Breast epithelium (tissue), 4 donors: ENCODE results near the gene PSKH1. TPM values are rescaled to one million over a fixed set of nuclear protein-coding genes. Genes with fewer than 3 reads are reported as not detected.

Source experiments
- DNase-seq, 2 donors: peaks; one replicate each; pipeline ENCODE4 v3.0.0-alpha.2; 2019; ENCODE audit warnings: low spot score in 2 of 2
- H3K27ac ChIP-seq, 2 donors: fragments of 200-600 bp; sonication (generic) in 1 of 2; one replicate each; pipeline ENCODE4 v1.5.1; 2016 to 2019; ENCODE audit warnings: mild to moderate bottlenecking in 1 of 2
- H3K27me3 ChIP-seq, 2 donors: fragments of 200-600 bp; sonication (generic) in 1 of 2; one replicate each; pipeline versions ENCODE4 v1.5.1 to v1.6.0; 2017 to 2019; ENCODE audit warnings: control low read depth in 1 of 2, mild to moderate bottlenecking in 1 of 2
- H3K36me3 ChIP-seq: fragments of 200-600 bp; one replicate; pipeline ENCODE4 v1.5.1; 2019
- H3K4me1 ChIP-seq, 2 donors: fragments of 200-600 bp; sonication (generic); one replicate each; pipeline ENCODE4 v1.5.1; 2016 to 2019; ENCODE audit warnings: control low read depth in 1 of 2
- H3K4me3 ChIP-seq, 3 donors: fragments of 200-600 bp; sonication (generic); 1 replicate in 2 of 3; 2 replicates in 1 of 3; pipeline ENCODE4 v1.5.1; 2016 to 2019; ENCODE audit warnings: mild to moderate bottlenecking in 3 of 3, moderate library complexity in 2 of 3
- H3K9me3 ChIP-seq, 2 donors: fragments of 200-600 bp; sonication (generic) in 1 of 2; one replicate each; pipeline ENCODE4 v1.5.1; 2016 to 2019; ENCODE audit warnings: control low read depth in 1 of 2
- CTCF ChIP-seq, 3 donors: fragments of 450-650 bp; IDR thresholded peaks; one replicate each; pipeline ENCODE4 v1.5.1; 2016 to 2017; ENCODE audit warnings: antibody characterized with exemption in 3 of 3, mild to moderate bottlenecking in 3 of 3, moderate library complexity in 3 of 3
- POLR2A ChIP-seq: fragments of 450-650 bp; IDR thresholded peaks from one replicate; pipeline ENCODE4 v1.6.1; 2016; ENCODE audit warnings: antibody characterized with exemption, mild to moderate bottlenecking, moderate library complexity
- POLR2AphosphoS5 ChIP-seq, 3 donors: sonication (generic); formaldehyde crosslinking; IDR thresholded peaks; one replicate each; pipeline ENCODE4 v1.6.1; 2017; ENCODE audit warnings: antibody characterized with exemption in 3 of 3
- intact Hi-C: fragments of 100-400 bp; cut with DNase I; formaldehyde crosslinking; loops from one replicate; pipeline ENCODE4 v1.15.1; 2023; ENCODE audit warnings: low total_unique reads
- total RNA-seq, 3 donors: library from RNA; depleted of rRNA; stranded (reverse); fragments of >200 nt; gene quantifications; one replicate each; pipeline ENCODE4 v1.1.0, GENCODE V29; 2016

PSKH1 gene
- total RNA-seq, 3 donors from 2014 or later, result 17.3 to 20.5 (median 17.4) TPM

- intact Hi-C loops, result no loop called here
- Histone ChIP-seq H3K4me1 (peaks cover 9 to 12% of the 10 kb centered on the region in 2 donors), H3K27ac (no peak overlapping the region), H3K27me3 (no peaks in the 10 kb centered on the region), H3K36me3 (no peaks in the 10 kb centered on the region), H3K4me3 (no peak overlapping the region), H3K9me3 (no peaks in the 10 kb centered on the region)
- TF ChIP-seq POLR2AphosphoS5 (IDR thresholded peaks at IDR 0.05), result no peak
- TF ChIP-seq POLR2A, result no peak
- TF ChIP-seq CTCF (IDR thresholded peaks at IDR 0.05), result no peak
- DNase-seq, result no peak
Measured at GRCh38 chr16:67932462-67932840, 39.4 kb downstream of the PSKH1 start.

GRCh38 chr16:67933805-67934204 is 40.8 kb downstream of the PSKH1 start:
- no peaks in the 10 kb centered on the region for H3K36me3 ChIP-seq
- H3K27ac ChIP-seq, result no peak overlapping the region
- TF ChIP-seq POLR2AphosphoS5 (IDR thresholded peaks at IDR 0.05) (no peak), POLR2A (no peak), CTCF (IDR thresholded peaks at IDR 0.05) (no peak)
- no peak overlapping the region for H3K4me3 ChIP-seq
- H3K9me3 ChIP-seq, result no peaks in the 10 kb centered on the region
- peaks cover 9 to 12% of the 10 kb centered on the region in 2 donors for H3K4me1 ChIP-seq
- intact Hi-C loops, result no loop called here
- DNase-seq, result no peak
- H3K27me3 ChIP-seq, result no peaks in the 10 kb centered on the region

- Histone ChIP-seq H3K36me3 (no peaks in the 10 kb centered on the region), H3K4me1 (peaks cover 9 to 12% of the 10 kb centered on the region in 2 donors), H3K9me3 (no peaks in the 10 kb centered on the region), H3K27ac (peak overlapping the region in 1 of 2 donors; percentile 89), H3K4me3 (peak overlapping the region in 2 of 3 donors; percentile 86 to 89), H3K27me3 (no peaks in the 10 kb centered on the region)
- no peak for TF ChIP-seq POLR2AphosphoS5 (IDR thresholded peaks at IDR 0.05)
- TF ChIP-seq CTCF (IDR thresholded peaks at IDR 0.05), result no peak
- no peak for TF ChIP-seq POLR2A
- intact Hi-C loops, result no loop called here
- DNase-seq, result no peak
Measured at GRCh38 chr16:67934306-67935100, 41.4 kb downstream of the PSKH1 start.

DNA sequence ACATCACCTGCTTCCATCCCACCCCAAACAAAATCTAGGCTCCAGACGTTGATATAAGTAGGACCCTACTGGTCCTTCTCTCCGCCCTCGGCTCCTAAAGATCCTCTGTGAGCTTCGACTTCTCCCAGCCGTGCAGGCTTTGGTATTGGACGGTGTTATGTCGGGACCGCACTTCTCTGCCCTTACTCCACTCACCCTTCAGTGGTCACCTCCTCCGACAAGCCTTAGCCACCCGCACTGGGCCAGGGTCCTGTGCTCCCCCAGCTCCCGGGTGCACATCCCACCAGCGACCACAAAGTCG is 42.0 kb downstream of the PSKH1 start:
- Histone ChIP-seq H3K27me3 (no peaks in the 10 kb centered on the region), H3K36me3 (no peaks in the 10 kb centered on the region), H3K4me3 (peak overlapping the region; percentile 84 to 89 (median 86)), H3K27ac (peak overlapping the region; percentile 89 to 98), H3K4me1 (peaks cover 9 to 12% of the 10 kb centered on the region in 2 donors), H3K9me3 (no peaks in the 10 kb centered on the region)
- no peak for DNase-seq
- TF ChIP-seq POLR2A (no peak), CTCF (IDR thresholded peaks at IDR 0.05) (no peak), POLR2AphosphoS5 (IDR thresholded peaks at IDR 0.05) (no peak)
- intact Hi-C loops, result no loop called here

GRCh38 chr16:67935402-67936123 is 42.5 kb downstream of the PSKH1 start:
- peak; percentile 77 for TF ChIP-seq POLR2A
- peak; percentile 86 to 92 (median 90) for TF ChIP-seq POLR2AphosphoS5 (IDR thresholded peaks at IDR 0.05)
- TF ChIP-seq CTCF (IDR thresholded peaks at IDR 0.05), result peak in 1 of 3 donors; percentile 8
- DNase-seq, result peak; percentile 95 to 97
- peak overlapping the region; percentile 89 to 98 for H3K27ac ChIP-seq
- H3K27me3 ChIP-seq, result no peaks in the 10 kb centered on the region
- no peaks in the 10 kb centered on the region for H3K36me3 ChIP-seq
- H3K9me3 ChIP-seq, result no peaks in the 10 kb centered on the region
- peaks cover 9 to 12% of the 10 kb centered on the region in 2 donors for H3K4me1 ChIP-seq
- H3K4me3 ChIP-seq, result peak overlapping the region; percentile 84 to 89 (median 86)
- intact Hi-C loops, result no loop called here
